ENCODE data around the gene CD84. TPM values are rescaled to one million over a fixed set of nuclear protein-coding genes. Genes with fewer than 3 reads are reported as not detected.

CD84 gene
- total RNA-seq, 2 donors from 2014 or later: 2.5 to 3.1 TPM

- no peak for DNase-seq (ENCODE audit: low spot score)
Measured at GRCh38 chr1:160522622-160523345, 56.5 kb downstream of the CD84 start, which contains the start of gene SLAMF6. SLAMF6 (minus strand) TSS chr1:160523255; CDS start chr1:160523192, 63 bp downstream.

DNA sequence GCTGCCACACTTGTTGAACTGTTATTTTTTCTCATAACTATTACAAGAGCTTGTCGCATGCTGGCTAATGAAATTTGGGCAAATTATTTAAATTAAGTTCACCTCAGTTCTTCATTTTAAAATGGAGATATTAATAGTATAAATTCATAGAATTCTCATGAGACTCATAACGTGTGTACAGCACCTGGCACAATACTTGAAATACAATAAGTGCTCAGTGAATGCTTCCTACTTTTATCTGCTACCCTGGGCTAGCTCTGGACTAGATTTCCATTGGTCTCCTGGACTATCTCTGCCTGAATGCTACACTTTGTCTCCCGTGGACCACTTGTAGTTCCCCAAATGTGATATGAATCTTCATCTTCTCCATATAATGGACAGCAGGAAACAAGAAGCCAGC is 57.2 kb downstream of the CD84 start:
- H3K27ac ChIP-seq: no peak overlapping the region

More at GRCh38 chr1:160522622-160523345, 56.5 kb downstream of the CD84 start, which contains the start of gene SLAMF6:
- H3K27ac ChIP-seq: no peak within 1 kb of the TSS
- H3K36me3 ChIP-seq: no peaks in the 10 kb centered on the region
- peaks cover 0 to 5% of the 10 kb centered on the region in 2 donors for H3K9me3 ChIP-seq
- no peaks in the 10 kb centered on the region for H3K4me1 ChIP-seq
- no peaks in the 10 kb centered on the region for H3K27me3 ChIP-seq
- no peak for TF ChIP-seq CTCF (IDR thresholded peaks at IDR 0.05)
- no peak within 1 kb of the TSS for H3K4me3 ChIP-seq

GRCh38 chr1:160521554-160521953 is 57.7 kb downstream of the CD84 start:
- TF ChIP-seq CTCF (IDR thresholded peaks at IDR 0.05): no peak
- Histone ChIP-seq H3K4me3 (no peak overlapping the region), H3K9me3 (peaks cover 0 to 5% of the 10 kb centered on the region in 2 donors), H3K4me1 (no peaks in the 10 kb centered on the region), H3K36me3 (no peaks in the 10 kb centered on the region), H3K27ac (no peak overlapping the region), H3K27me3 (no peaks in the 10 kb centered on the region)
- DNase-seq (ENCODE audit: low spot score): no peak

More for the DNA sequence above, 57.2 kb downstream of the CD84 start:
- no peaks in the 10 kb centered on the region for H3K27me3 ChIP-seq
- no peak overlapping the region for H3K4me3 ChIP-seq
- H3K4me1 ChIP-seq: no peaks in the 10 kb centered on the region
- peaks cover 0 to 5% of the 10 kb centered on the region in 2 donors for H3K9me3 ChIP-seq
- DNase-seq (ENCODE audit: low spot score): no peak
- no peak for TF ChIP-seq CTCF (IDR thresholded peaks at IDR 0.05)
- H3K36me3 ChIP-seq: no peaks in the 10 kb centered on the region

DNA sequence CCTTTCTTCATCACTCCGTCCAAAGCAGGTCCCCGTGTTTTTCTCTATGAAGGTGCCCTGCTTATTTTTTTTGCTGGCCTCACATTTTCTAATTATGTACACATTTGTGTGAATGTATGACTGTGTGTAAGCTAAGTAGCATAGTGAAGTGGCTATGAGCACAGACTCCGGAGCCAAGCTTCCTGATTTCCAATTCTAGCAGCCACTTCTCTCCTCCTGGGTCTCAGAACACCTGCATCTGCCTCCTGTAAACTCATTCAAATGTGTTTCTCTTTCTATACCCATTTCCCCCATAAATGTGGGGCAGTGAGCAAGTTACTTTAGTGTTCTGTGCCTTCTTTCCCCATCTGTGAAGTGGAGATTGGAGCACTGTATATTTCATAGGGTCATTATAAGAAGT is 58.3 kb downstream of the CD84 start:
- Histone ChIP-seq H3K27ac (no peak overlapping the region), H3K4me1 (no peaks in the 10 kb centered on the region), H3K27me3 (no peaks in the 10 kb centered on the region), H3K4me3 (no peak overlapping the region), H3K9me3 (peaks cover 0 to 5% of the 10 kb centered on the region in 2 donors), H3K36me3 (no peaks in the 10 kb centered on the region)
- TF ChIP-seq CTCF (IDR thresholded peaks at IDR 0.05): no peak
- DNase-seq (ENCODE audit: low spot score): no peak

- Histone ChIP-seq H3K9me3 (peaks cover 0 to 5% of the 10 kb centered on the region in 2 donors), H3K27ac (no peak overlapping the region), H3K4me1 (no peaks in the 10 kb centered on the region), H3K4me3 (no peak overlapping the region), H3K36me3 (no peaks in the 10 kb centered on the region), H3K27me3 (no peaks in the 10 kb centered on the region)
- TF ChIP-seq CTCF (IDR thresholded peaks at IDR 0.05): no peak
- DNase-seq (ENCODE audit: low spot score): no peak
Measured at GRCh38 chr1:160520582-160520981, 58.7 kb downstream of the CD84 start.
